H9 (cell line): ENCODE data around the gene APLF. TPM values are rescaled to one million over a fixed set of nuclear protein-coding genes. Genes with fewer than 3 reads are reported as not detected.

Source experiments
- DNase-seq: peaks from one replicate; pipeline ENCODE4 v3.0.0-alpha.2; 2017
- H2AFZ ChIP-seq: one replicate; pipeline ENCODE4 v1.6.1; 2013; ENCODE audit warnings: mild to moderate bottlenecking, low read length, control low read depth, moderate library complexity
- H2AK5ac ChIP-seq: 2 replicates; pipeline ENCODE4 v1.6.1; 2013; ENCODE audit warnings: low read length, control low read depth, mixed read lengths; ENCODE audit not compliant: insufficient read length
- H2BK120ac ChIP-seq: one replicate; pipeline ENCODE4 v1.6.1; 2013; ENCODE audit warnings: low read depth, mild to moderate bottlenecking, low read length, control low read depth, inconsistent platforms; ENCODE audit not compliant: poor library complexity, severe bottlenecking
- H2BK12ac ChIP-seq: 2 replicates; pipeline ENCODE4 v1.6.1; 2013; ENCODE audit warnings: low read length, control low read depth, mixed read lengths, low read depth; ENCODE audit not compliant: insufficient read length
- H2BK15ac ChIP-seq: 2 replicates; pipeline ENCODE4 v1.6.1; 2013; ENCODE audit warnings: low read depth, low read length, control low read depth
- H2BK20ac ChIP-seq: one replicate; pipeline ENCODE4 v1.6.1; 2013; ENCODE audit warnings: low read depth, mild to moderate bottlenecking, low read length, control low read depth, inconsistent platforms; ENCODE audit not compliant: poor library complexity, severe bottlenecking
- H2BK5ac ChIP-seq: 2 replicates; pipeline ENCODE4 v1.6.1; 2013; ENCODE audit warnings: low read length, control low read depth, mixed read lengths; ENCODE audit not compliant: insufficient read length
- H3K14ac ChIP-seq: 2 replicates; pipeline ENCODE4 v1.6.1; 2013; ENCODE audit warnings: low read length, control low read depth; ENCODE audit not compliant: insufficient read depth
- H3K18ac ChIP-seq: 2 replicates; pipeline ENCODE4 v1.6.1; 2013; ENCODE audit warnings: low read depth, mild to moderate bottlenecking, mixed read lengths, low read length, control low read depth; ENCODE audit not compliant: insufficient read length
- H3K23ac ChIP-seq: 2 replicates; pipeline ENCODE4 v1.6.1; 2013; ENCODE audit warnings: low read length, control low read depth, mixed read lengths, low read depth; ENCODE audit not compliant: insufficient read length
- H3K23me2 ChIP-seq: 2 replicates; pipeline ENCODE4 v1.6.1; 2013; ENCODE audit warnings: low read depth, mild to moderate bottlenecking, mixed read lengths, low read length, control low read depth; ENCODE audit not compliant: insufficient read length, poor library complexity, severe bottlenecking
- H3K27ac ChIP-seq: 2 replicates; pipeline ENCODE4 v1.5.1; 2013; ENCODE audit warnings: low read length, control low read depth, mixed read lengths, low read depth; ENCODE audit not compliant: insufficient read length
- H3K27me3 ChIP-seq: 2 replicates; pipeline ENCODE4 v1.6.1; 2013; ENCODE audit warnings: low read length, control low read depth, inconsistent platforms; ENCODE audit not compliant: insufficient read depth
- H3K4ac ChIP-seq: 2 replicates; pipeline ENCODE4 v1.6.1; 2013; ENCODE audit warnings: low read depth, mild to moderate bottlenecking, control low read depth, inconsistent platforms, low read length, moderate library complexity
- H3K4me1 ChIP-seq: 2 replicates; pipeline ENCODE4 v1.6.1; 2013; ENCODE audit warnings: low read length, control low read depth, inconsistent platforms; ENCODE audit not compliant: insufficient read depth
- H3K4me2 ChIP-seq: 2 replicates; pipeline ENCODE4 v1.6.1; 2013; ENCODE audit warnings: low read length, control low read depth, mixed read lengths; ENCODE audit not compliant: insufficient read length, insufficient read depth
- H3K56ac ChIP-seq: 2 replicates; pipeline ENCODE4 v1.6.1; 2013; ENCODE audit warnings: low read depth, mild to moderate bottlenecking, mixed read lengths, low read length, control low read depth; ENCODE audit not compliant: insufficient read length
- H3K79me1 ChIP-seq: 2 replicates; pipeline ENCODE4 v1.6.1; 2013; ENCODE audit warnings: low read depth, mild to moderate bottlenecking, moderate library complexity, low read length, control low read depth, inconsistent platforms; ENCODE audit not compliant: insufficient read depth, poor library complexity, severe bottlenecking
- H3K79me2 ChIP-seq: 2 replicates; pipeline ENCODE4 v1.6.1; 2013; ENCODE audit warnings: low read length, control low read depth, inconsistent platforms; ENCODE audit not compliant: insufficient read depth
- H3K9ac ChIP-seq: 2 replicates; pipeline ENCODE4 v1.6.1; 2013; ENCODE audit warnings: low read length, control low read depth, mixed read lengths; ENCODE audit not compliant: insufficient read length; ENCODE audit errors: extremely low read depth
- H3K9me3 ChIP-seq: one replicate; pipeline ENCODE4 v1.6.1; 2013; ENCODE audit warnings: low read depth, low read length, inconsistent platforms; ENCODE audit not compliant: control insufficient read depth
- H3T11ph ChIP-seq: one replicate; pipeline ENCODE4 v1.6.1; 2013; ENCODE audit warnings: mild to moderate bottlenecking, low read length, control low read depth, inconsistent platforms
- H4K20me1 ChIP-seq: one replicate; pipeline ENCODE4 v1.6.1; 2013; ENCODE audit not compliant: control insufficient read depth, insufficient read length, insufficient read depth
- H4K5ac ChIP-seq: 2 replicates; pipeline ENCODE4 v1.6.1; 2013; ENCODE audit warnings: low read depth, mild to moderate bottlenecking, mixed read lengths, low read length, control low read depth; ENCODE audit not compliant: insufficient read length
- H4K8ac ChIP-seq: replicated peaks from 2 replicates; pipeline ENCODE4 v1.6.1; 2013; ENCODE audit warnings: low read length, control low read depth, mixed read lengths, low read depth; ENCODE audit not compliant: insufficient read length
- H4K91ac ChIP-seq: 2 replicates; pipeline ENCODE4 v1.6.1; 2013; ENCODE audit warnings: low read depth, mild to moderate bottlenecking, moderate library complexity, mixed read lengths, low read length, control low read depth; ENCODE audit not compliant: insufficient read length
- H3K27ac Mint-ChIP-seq, 3 experiments: 2 replicates in 2 of 3; 3 replicates in 1 of 3; pipeline ENCODE4 v1.8.0; 2020 to 2021; ENCODE audit warnings: mixed read lengths in 3 of 3, mild to moderate bottlenecking in 1 of 3, moderate library complexity in 1 of 3
- H3K27me3 Mint-ChIP-seq: 2 replicates; pipeline ENCODE4 v1.8.0; 2021; ENCODE audit warnings: low read depth, mild to moderate bottlenecking, moderate library complexity, mixed read lengths
- H3K36me3 Mint-ChIP-seq, 3 experiments: 2 replicates in 2 of 3; 3 replicates in 1 of 3; pipeline ENCODE4 v1.8.0; 2020 to 2021; ENCODE audit warnings: low read depth in 3 of 3, mixed read lengths in 3 of 3; ENCODE audit not compliant: insufficient read depth in 1 of 3
- H3K4me1 Mint-ChIP-seq, 2 experiments: 2 replicates each; pipeline ENCODE4 v1.8.0; 2020; ENCODE audit warnings: mixed read lengths in 2 of 2
- H3K4me3 Mint-ChIP-seq, 2 experiments: 2 replicates in 1 of 2; 3 replicates in 1 of 2; pipeline ENCODE4 v1.8.0; 2020 to 2021; ENCODE audit warnings: mild to moderate bottlenecking in 2 of 2, mixed read lengths in 2 of 2, moderate library complexity in 1 of 2
- H3K9me3 Mint-ChIP-seq, 2 experiments: 2 replicates in 1 of 2; 3 replicates in 1 of 2; pipeline ENCODE4 v1.8.0; 2020; ENCODE audit warnings: mild to moderate bottlenecking in 2 of 2, mixed read lengths in 2 of 2, moderate library complexity in 1 of 2
- CTCF ChIP-seq: fragments of 200-600 bp; sonication (generic); conservative IDR thresholded peaks from 3 replicates; pipeline ENCODE4 v1.8.0; 2021; ENCODE audit warnings: antibody characterized with exemption, mild to moderate bottlenecking
- total RNA-seq: library from RNA; stranded (reverse); gene quantifications from 2 replicates; pipeline ENCODE4 v1.2.1, GENCODE V29; 2021

Gene APLF
- total RNA-seq, 1 experiment from 2014 or later: 3.7 TPM

GRCh38 chr2:68577183-68577582 is 109.8 kb downstream of the APLF start:
- peaks cover 0 to 5% (median 0%) of the 10 kb centered on the region in 3 experiments; a peak in 1 of 7 replicates for H3K36me3 Mint-ChIP-seq
- no peak overlapping the region for H2BK15ac ChIP-seq
- TF ChIP-seq CTCF: no peak

More at GRCh38 chr2:68577183-68577582, 109.8 kb downstream of the APLF start:
- no peak overlapping the region for H2AFZ ChIP-seq
- H2BK120ac ChIP-seq: no peak overlapping the region
- no peak overlapping the region for H3K9ac ChIP-seq
- no peaks in the 10 kb centered on the region for H4K20me1 ChIP-seq
- H3K23ac ChIP-seq: no peak overlapping the region
- Mint-ChIP-seq H3K4me1 (no peaks in the 10 kb centered on the region), H3K27me3 (no peaks in the 10 kb centered on the region), H3K27ac (no peak overlapping the region), H3K4me3 (no peak overlapping the region), H3K9me3 (no peaks in the 10 kb centered on the region)
- H3T11ph ChIP-seq: no peak overlapping the region
- no peak overlapping the region for H3K27ac ChIP-seq
- H2BK12ac ChIP-seq: no peak overlapping the region
- H2BK20ac ChIP-seq: no peak overlapping the region
- H3K27me3 ChIP-seq: no peaks in the 10 kb centered on the region
- no peaks in the 10 kb centered on the region for H3K9me3 ChIP-seq
- no peak for DNase-seq
- no peaks in the 10 kb centered on the region for H3K4me1 ChIP-seq
- H3K14ac ChIP-seq: no peak overlapping the region
- no peak overlapping the region for H3K4ac ChIP-seq
- no peak overlapping the region for H4K5ac ChIP-seq
- no peak overlapping the region for H4K91ac ChIP-seq
- H3K4me2 ChIP-seq: no peak overlapping the region
- H3K79me2 ChIP-seq: no peaks in the 10 kb centered on the region
- no peak overlapping the region for H3K56ac ChIP-seq
- H2AK5ac ChIP-seq: no peak overlapping the region
- H3K79me1 ChIP-seq: no peaks in the 10 kb centered on the region
- H2BK5ac ChIP-seq: no peak overlapping the region
- no peaks in the 10 kb centered on the region for H3K23me2 ChIP-seq
- H4K8ac ChIP-seq: no peak overlapping the region
- no peak overlapping the region for H3K18ac ChIP-seq
